IMR-90 (cell line): ENCODE results near the gene CDON. TPM values are rescaled to one million over a fixed set of nuclear protein-coding genes. Genes with fewer than 3 reads are reported as not detected.

Source experiments
- ATAC-seq: fragments of 200-7000 bp; cut with Tn5 transposase; 2 replicates; pipeline ENCODE4 v1.9.1; 2020; ENCODE audit warnings: low read depth, mild to moderate bottlenecking, moderate library complexity
- BruUV-seq: library from RNA; stranded (reverse); fragments of 400-500 nt; replicated peaks from 2 replicates; lab custom pipeline; 2021; lab: Mats Ljungman, UMichigan
- CTCF ChIA-PET: fragments of 300-600 bp; formaldehyde crosslinking; extraction: SDS; loops from one replicate; lab custom pipeline; 2021; ENCODE audit warnings: antibody characterized with exemption; lab: Yijun Ruan, JAX
- POLR2A ChIA-PET: fragments of 300-600 bp; sonication (Branson Sonifier 250); formaldehyde crosslinking; loops from one replicate; lab custom pipeline; 2022; ENCODE audit warnings: antibody characterized with exemption; ENCODE audit not compliant: unreplicated experiment; lab: Charles Lee
- DNase-seq: peaks from one replicate; pipeline ENCODE4 v3.0.0; 2013
- H2AFZ ChIP-seq: replicated peaks from 2 replicates; pipeline ENCODE3; 2013; ENCODE audit warnings: low read length, mild to moderate bottlenecking; ENCODE audit not compliant: poor library complexity
- H2AK5ac ChIP-seq: 2 replicates; pipeline ENCODE4 v1.6.1; 2013; ENCODE audit warnings: low read depth, low read length, inconsistent platforms
- H2AK9ac ChIP-seq: replicated peaks from 2 replicates; pipeline ENCODE3; 2013; ENCODE audit warnings: mild to moderate bottlenecking, low read depth, low read length, moderate library complexity; ENCODE audit not compliant: poor library complexity
- H2BK120ac ChIP-seq: 2 replicates; pipeline ENCODE4 v1.6.1; 2013; ENCODE audit warnings: low read depth, low read length, inconsistent platforms
- H2BK15ac ChIP-seq: 3 replicates; pipeline ENCODE4 v1.6.1; 2013; ENCODE audit warnings: low read depth, low read length, inconsistent platforms
- H2BK20ac ChIP-seq: 2 replicates; pipeline ENCODE4 v1.6.1; 2013; ENCODE audit warnings: low read depth, mild to moderate bottlenecking, inconsistent platforms, low read length, moderate library complexity
- H2BK5ac ChIP-seq: 2 replicates; pipeline ENCODE4 v1.6.1; 2013; ENCODE audit warnings: mild to moderate bottlenecking, low read depth, low read length, inconsistent platforms; ENCODE audit not compliant: poor library complexity, severe bottlenecking
- H3K14ac ChIP-seq: replicated peaks from 2 replicates; pipeline ENCODE4 v1.6.1; 2013; ENCODE audit warnings: low read depth, low read length, inconsistent platforms
- H3K18ac ChIP-seq: 2 replicates; pipeline ENCODE4 v1.6.1; 2013; ENCODE audit warnings: low read depth, low read length, control low read depth
- H3K23ac ChIP-seq: 2 replicates; pipeline ENCODE4 v1.6.1; 2013; ENCODE audit warnings: low read depth, low read length, inconsistent platforms
- H3K27ac ChIP-seq: 2 replicates; pipeline ENCODE4 v1.5.1; 2013; ENCODE audit warnings: mild to moderate bottlenecking, control low read depth, low read length; ENCODE audit not compliant: insufficient read depth
- H3K27me3 ChIP-seq: 2 replicates; pipeline ENCODE4 v1.6.1; 2013; ENCODE audit warnings: low read length; ENCODE audit not compliant: control insufficient read depth, insufficient read depth
- H3K36me3 ChIP-seq: 2 replicates; pipeline ENCODE4 v1.6.1; 2013; ENCODE audit warnings: low read length, mixed read lengths; ENCODE audit not compliant: control insufficient read depth, insufficient read depth
- H3K4ac ChIP-seq: 2 replicates; pipeline ENCODE4 v1.6.1; 2013; ENCODE audit warnings: low read depth, low read length, inconsistent platforms
- H3K4me1 ChIP-seq: 2 replicates; pipeline ENCODE4 v1.6.1; 2013; ENCODE audit warnings: low read length, mixed read lengths; ENCODE audit not compliant: control insufficient read depth, insufficient read depth
- H3K4me2 ChIP-seq: 2 replicates; pipeline ENCODE4 v1.6.1; 2013; ENCODE audit warnings: low read depth, mild to moderate bottlenecking, control low read depth, low read length, moderate library complexity
- H3K4me3 ChIP-seq: 2 replicates; pipeline ENCODE4 v1.5.1; 2013; ENCODE audit warnings: low read depth, mild to moderate bottlenecking, control low read depth, low read length, moderate library complexity; ENCODE audit not compliant: insufficient read depth
- H3K56ac ChIP-seq: 2 replicates; pipeline ENCODE4 v1.6.1; 2013; ENCODE audit warnings: low read length, inconsistent platforms; ENCODE audit not compliant: insufficient read depth; ENCODE audit errors: extremely low read depth
- H3K79me1 ChIP-seq, 2 experiments: 2 replicates each; pipeline ENCODE4 v1.6.1; 2013; ENCODE audit warnings: low read length in 2 of 2, inconsistent platforms in 1 of 2, low read depth in 1 of 2
- H3K9ac ChIP-seq: 2 replicates; pipeline ENCODE4 v1.6.1; 2013; ENCODE audit warnings: low read depth, low read length, control low read depth
- H3K9me1 ChIP-seq: 2 replicates; pipeline ENCODE4 v1.6.1; 2013; ENCODE audit warnings: low read length, inconsistent platforms; ENCODE audit not compliant: insufficient read depth
- H3K9me3 ChIP-seq: 2 replicates; pipeline ENCODE4 v1.6.1; 2013; ENCODE audit warnings: low read length; ENCODE audit not compliant: control insufficient read depth, insufficient read depth
- H4K20me1 ChIP-seq: 2 replicates; pipeline ENCODE4 v1.6.1; 2013; ENCODE audit warnings: low read length, inconsistent platforms; ENCODE audit not compliant: insufficient read depth
- H4K5ac ChIP-seq: 2 replicates; pipeline ENCODE4 v1.6.1; 2013; ENCODE audit warnings: mild to moderate bottlenecking, low read depth, low read length, control low read depth
- H4K8ac ChIP-seq, 2 experiments: 2 replicates each; pipeline ENCODE4 v1.6.1; 2013; ENCODE audit warnings: low read depth in 2 of 2, low read length in 2 of 2, control low read depth in 1 of 2, inconsistent platforms in 1 of 2
- H4K91ac ChIP-seq: 2 replicates; pipeline ENCODE4 v1.6.1; 2013; ENCODE audit warnings: low read depth, low read length, inconsistent platforms; ENCODE audit not compliant: insufficient read depth
- BHLHE40 ChIP-seq: fragments of 150-350 bp; IDR thresholded peaks from 2 replicates; pipeline ENCODE4 v1.6.1; 2016; ENCODE audit warnings: mild to moderate bottlenecking, low read depth, low read length
- CEBPB ChIP-seq: IDR thresholded peaks from 2 replicates; pipeline ENCODE4 v1.6.1; 2012; ENCODE audit warnings: low read depth, low read length, improper control_type of control experiment
- CHD1 ChIP-seq: IDR thresholded peaks from 2 replicates; pipeline ENCODE4 v1.6.1; 2012; ENCODE audit warnings: low read depth, low read length, improper control_type of control experiment
- CTCF ChIP-seq: conservative IDR thresholded peaks from 2 replicates; pipeline ENCODE4 v1.5.1; 2012; ENCODE audit warnings: mild to moderate bottlenecking, low read depth, low read length, improper control_type of control experiment
- ELK1 ChIP-seq: fragments of 150-350 bp; IDR thresholded peaks from 2 replicates; pipeline ENCODE4 v1.6.1; 2016; ENCODE audit warnings: low read depth, mild to moderate bottlenecking, low read length, moderate library complexity, borderline replicate concordance
- FOS ChIP-seq: fragments of 150-350 bp; IDR thresholded peaks from 2 replicates; pipeline ENCODE4 v1.6.1; 2016; ENCODE audit warnings: low read depth, low read length
- MAFK ChIP-seq: IDR thresholded peaks from 2 replicates; pipeline ENCODE4 v1.6.1; 2012; ENCODE audit warnings: low read depth, low read length, improper control_type of control experiment
- MAZ ChIP-seq: IDR thresholded peaks from 2 replicates; pipeline ENCODE4 v1.6.1; 2012; ENCODE audit warnings: low read depth, mild to moderate bottlenecking, low read length, improper control_type of control experiment, moderate library complexity, borderline replicate concordance
- MXI1 ChIP-seq: IDR thresholded peaks from 2 replicates; pipeline ENCODE4 v1.6.1; 2012; ENCODE audit warnings: low read depth, mild to moderate bottlenecking, low read length, moderate library complexity, borderline replicate concordance
- NFE2L2 ChIP-seq: fragments of 150-350 bp; IDR thresholded peaks from 2 replicates; pipeline ENCODE4 v1.6.1; 2016; ENCODE audit warnings: low read depth, mild to moderate bottlenecking, low read length
- POLR2A ChIP-seq: IDR thresholded peaks from 2 replicates; pipeline ENCODE4 v1.6.1; 2012; ENCODE audit warnings: mild to moderate bottlenecking, low read depth, low read length
- RAD21 ChIP-seq: IDR thresholded peaks from 2 replicates; pipeline ENCODE4 v1.6.1; 2012; ENCODE audit warnings: low read length, improper control_type of control experiment
- RCOR1 ChIP-seq: IDR thresholded peaks from 2 replicates; pipeline ENCODE4 v1.6.1; 2012; ENCODE audit warnings: mild to moderate bottlenecking, low read length, improper control_type of control experiment; ENCODE audit not compliant: insufficient replicate concordance
- RFX5 ChIP-seq: IDR thresholded peaks from 2 replicates; pipeline ENCODE4 v1.8.0; 2012; ENCODE audit warnings: low read depth, mild to moderate bottlenecking, low read length, moderate library complexity
- SMC3 ChIP-seq: fragments of 150-350 bp; IDR thresholded peaks from 2 replicates; pipeline ENCODE4 v1.6.1; 2016; ENCODE audit warnings: low read depth, mild to moderate bottlenecking, antibody characterized with exemption, low read length, moderate library complexity
- USF2 ChIP-seq: fragments of 150-350 bp; IDR thresholded peaks from 2 replicates; pipeline ENCODE4 v1.6.1; 2017; ENCODE audit warnings: mild to moderate bottlenecking, antibody characterized with exemption, low read length, low read depth
- WGBS, 2 experiments: methylation state at CpG; one replicate each; pipeline versions ENCODE4 v1.1.5 to v1.1.7; 2013; ENCODE audit warnings: missing lambda C conversion rate in 2 of 2; ENCODE audit not compliant: insufficient read length in 1 of 2; ENCODE audit errors: extremely low coverage in 2 of 2; 5-methylcytosine and 5-hydroxymethylcytosine counted together
- dilution Hi-C: fragments of 300-500 bp; cut with HindIII; formaldehyde crosslinking; loops from one replicate; pipeline ENCODE4 v1.14.3; 2018; ENCODE audit warnings: low sequenced_read_pairs; ENCODE audit not compliant: unreplicated experiment
- in situ Hi-C: fragments of 300-500 bp; cut with MboI; formaldehyde crosslinking; loops from 3 replicates; pipeline ENCODE4 v1.14.3; 2019; ENCODE audit warnings: low sequenced_read_pairs, inconsistent platforms, mixed read lengths
- intact Hi-C: fragments of 100-400 bp; cut with micrococcal nuclease; formaldehyde crosslinking; loops from 2 replicates; pipeline ENCODE4 v1.10.0; 2022
- polyA plus RNA-seq, 3 experiments: library from polyadenylated mRNA; depleted of rRNA; stranded (reverse); fragments of >200 nt; gene quantifications; 2 replicates each; pipeline ENCODE4 v1.2.3, GENCODE V29; 2012; ENCODE audit warnings: low replicate concordance in 1 of 3
- total RNA-seq: library from RNA; depleted of rRNA; stranded (reverse); fragments of >200 nt; gene quantifications from 2 replicates; pipeline ENCODE4 v1.2.3, GENCODE V29; 2012

CDON gene
- total and polyA plus RNA-seq, 2 of the 4 experiments (the other 2 are of a cell fraction), result 1.2 to 3.8 TPM

DNA sequence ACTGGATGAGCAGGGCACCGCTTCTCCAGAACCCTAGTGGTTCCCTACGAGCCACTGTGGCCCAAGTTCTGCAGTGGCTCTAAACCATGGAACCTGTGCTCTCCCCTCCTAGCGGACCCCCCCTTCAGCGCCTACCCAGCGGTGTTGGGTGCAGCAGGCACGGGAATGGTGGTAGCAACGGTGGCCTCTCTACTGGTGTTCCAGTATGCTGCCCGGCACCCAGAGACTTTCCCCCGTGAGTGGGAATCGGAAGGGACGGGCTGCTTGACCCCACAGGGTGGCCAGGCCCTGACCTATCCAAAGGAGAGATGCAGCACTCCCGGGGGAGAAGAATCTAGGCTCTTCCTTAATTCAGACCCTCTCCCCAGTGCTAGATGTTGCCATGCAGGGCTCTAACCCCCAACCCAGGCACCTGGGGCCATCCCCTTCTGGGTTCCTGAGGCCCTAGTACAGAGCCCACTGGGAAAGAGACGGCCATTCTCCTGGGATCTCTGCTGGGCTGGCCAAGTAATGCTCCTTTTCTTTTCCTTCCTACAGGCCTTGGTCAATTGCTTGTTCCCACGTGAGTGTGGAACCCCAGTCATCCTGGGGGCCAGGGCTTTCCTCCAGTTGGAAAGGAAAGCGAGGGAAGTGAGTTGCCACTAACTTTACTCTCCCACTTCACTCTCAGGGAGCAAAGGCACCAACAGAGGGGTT is 107.6 kb downstream of the CDON start:
- Histone ChIP-seq H3K4me3 (no peak overlapping the region), H3K9me1 (no peaks in the 10 kb centered on the region), H3K14ac (no peak overlapping the region), H3K36me3 (no peaks in the 10 kb centered on the region), H3K27me3 (peaks cover 4% of the 10 kb centered on the region), H2BK120ac (no peak overlapping the region), H3K9me3 (no peaks in the 10 kb centered on the region), H3K27ac (no peak overlapping the region), H3K18ac (no peak overlapping the region), H4K8ac (no peak overlapping the region), H3K4me1 (no peaks in the 10 kb centered on the region), H2AK5ac (no peak overlapping the region), H2AK9ac (no peak overlapping the region), H4K91ac (no peak overlapping the region), H3K23ac (no peak overlapping the region), H3K9ac (no peak overlapping the region), H3K56ac (no peak overlapping the region), H4K20me1 (no peaks in the 10 kb centered on the region), H2BK15ac (no peak overlapping the region), H2BK5ac (no peak overlapping the region), H3K4me2 (no peak overlapping the region), H2BK20ac (no peak overlapping the region), H3K79me1 (no peaks in the 10 kb centered on the region), H4K5ac (no peak overlapping the region), H2AFZ (no peak overlapping the region), H3K4ac (no peak overlapping the region)
- ATAC-seq (no peak), DNase-seq (no peak)
- dilution Hi-C loops (no loop called here), intact Hi-C loops (no loop called here), in situ Hi-C loops (no loop called here)
- no TSS peak for BruUV-seq
- 90% methylated on average over 8 of the region's 15 CpGs; no CpG with 5 or more reads in 1 of the 2 experiments for WGBS, 2 experiments
- ChIA-PET POLR2A (no interaction called here), CTCF (no interaction called here)
- TF ChIP-seq CEBPB (no peak), RAD21 (no peak), RCOR1 (no peak), USF2 (no peak), BHLHE40 (no peak), RFX5 (no peak), FOS (no peak), POLR2A (no peak), MXI1 (no peak), CHD1 (no peak), MAFK (no peak), SMC3 (no peak), CTCF (no peak), ELK1 (no peak), NFE2L2 (no peak), MAZ (no peak)
